Ecto neural progenitor cell (in vitro differentiated cells): ENCODE data around the gene RHOG.
"Not testable (repeated sequence)": the region's sequence is repeated elsewhere in the genome, so short reads cannot be mapped to it uniquely, and the experiment has no call there.

ENCODE experiments used
- DNase-seq: peaks from one replicate; pipeline ENCODE4 v3.0.0-alpha.2; 2018; ENCODE audit warnings: low spot score

The RHOG gene

DNA sequence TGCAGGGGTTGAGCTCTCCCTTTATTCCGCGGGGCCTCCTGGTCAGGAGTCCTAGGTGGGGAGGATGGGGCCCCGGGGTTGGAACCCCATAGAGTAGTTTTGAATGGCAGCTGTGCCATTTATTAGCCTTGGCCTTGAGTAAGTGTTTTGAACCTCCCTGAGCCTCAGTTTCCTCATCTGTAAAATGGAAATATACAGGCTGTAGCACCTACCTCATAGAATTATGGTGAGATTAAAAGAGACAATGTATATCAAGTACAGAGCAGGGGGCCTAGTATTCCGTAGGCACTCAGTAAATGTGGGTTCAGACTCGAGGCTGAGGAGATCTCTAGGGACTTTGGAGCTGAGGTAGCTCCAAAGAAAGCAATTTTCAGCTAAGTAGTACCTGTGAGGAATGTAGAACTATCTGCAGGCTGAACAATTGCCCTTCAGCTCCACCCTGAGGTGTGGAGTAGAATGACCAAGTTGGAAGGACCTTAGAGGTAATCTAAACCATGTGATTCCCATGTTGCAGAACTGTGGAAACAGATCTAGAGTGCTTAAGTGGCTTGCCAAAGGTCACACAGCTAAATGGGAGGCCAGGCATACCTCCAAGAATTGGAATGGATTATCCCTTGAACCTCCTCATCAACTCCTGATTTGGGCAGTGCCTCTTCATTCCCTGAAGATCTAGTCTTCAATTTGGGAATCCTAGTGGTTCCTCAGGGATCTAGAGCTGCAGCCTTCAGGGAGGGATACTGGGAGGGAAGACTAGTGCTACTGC is 31.7 kb downstream of the RHOG start:
- DNase-seq = no peak

DNA sequence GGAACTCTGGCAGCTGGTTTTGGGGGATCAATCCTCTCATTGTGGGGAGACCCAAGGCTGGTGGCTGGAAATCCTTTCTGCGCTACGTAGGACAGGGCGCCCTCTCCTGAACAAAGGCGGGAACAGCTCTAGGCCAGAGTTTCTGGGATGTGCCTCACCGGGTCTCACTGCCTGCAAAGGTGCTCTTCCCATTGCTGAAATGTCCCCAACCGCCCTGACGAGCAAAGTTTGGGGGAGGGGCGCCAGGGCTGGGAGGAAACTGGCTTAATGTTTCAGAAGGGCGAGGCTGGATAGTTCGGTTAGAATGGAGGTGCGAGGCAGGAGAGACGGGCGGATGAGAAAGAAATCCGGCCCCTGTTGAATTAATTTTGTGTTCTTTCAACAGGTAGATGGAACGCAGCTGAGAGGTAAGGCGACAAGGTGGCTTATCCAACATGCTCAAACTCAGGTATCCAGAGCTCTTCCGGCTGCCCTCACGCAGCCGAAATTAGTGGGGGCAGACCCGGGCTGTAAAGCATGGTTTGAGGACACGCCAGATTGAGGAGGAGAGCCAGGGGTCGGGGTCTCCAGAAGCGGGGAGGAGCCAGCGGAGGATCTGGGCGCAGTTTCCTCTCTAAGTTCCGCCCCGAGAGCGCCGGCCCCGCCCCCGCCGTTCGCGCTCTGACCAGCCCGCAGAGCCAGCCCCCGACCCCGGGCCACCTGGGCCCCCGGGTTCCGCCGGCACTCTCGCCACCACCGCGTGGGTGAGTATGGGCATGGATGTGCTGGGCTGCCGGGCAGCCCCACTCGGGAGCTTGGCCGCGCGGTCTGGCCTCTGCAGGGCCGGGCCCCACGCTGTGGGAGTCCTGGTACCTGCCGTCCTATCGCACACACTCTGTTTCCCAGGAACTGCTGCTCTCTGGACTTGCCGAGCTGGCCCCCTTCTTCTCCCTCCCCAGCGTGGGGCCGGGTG is 32.6 kb downstream of the RHOG start, which contains the start of gene PGAP2:
TSS of gene PGAP2 (plus strand) at position 652 of the 952 bp plus-strand sequence. CDS start 2,700 bp downstream, outside the sequence.
- peak; percentile 87 for DNase-seq

GRCh38 chr11:3803726-3804495 is 36.8 kb downstream of the RHOG start:
- no peak for DNase-seq

GRCh38 chr11:3802011-3802790 is 38.6 kb downstream of the RHOG start:
- no peak for DNase-seq

DNA sequence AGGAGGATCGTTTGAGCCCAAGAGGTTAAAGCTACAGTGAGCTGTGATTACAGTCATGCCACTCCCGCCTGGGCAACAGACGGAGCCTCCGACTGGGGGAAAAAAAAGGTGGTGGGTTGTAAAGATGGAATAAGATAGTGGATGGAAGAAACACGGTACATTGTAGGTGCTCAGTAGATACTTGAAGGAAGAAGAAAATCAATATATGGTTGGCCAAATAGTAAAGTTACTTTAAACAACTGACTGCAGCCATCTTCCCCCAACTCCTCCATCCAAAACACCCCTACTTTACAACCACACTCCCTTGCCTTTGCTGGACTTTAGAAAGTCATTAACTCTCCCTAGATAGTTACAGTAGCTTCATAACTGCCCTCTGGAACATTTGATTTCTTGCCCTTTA is 40.9 kb downstream of the RHOG start:
- no peak for DNase-seq

- DNase-seq = no peak
Observed at GRCh38 chr11:3799143-3799542, 41.6 kb downstream of the RHOG start.

DNA sequence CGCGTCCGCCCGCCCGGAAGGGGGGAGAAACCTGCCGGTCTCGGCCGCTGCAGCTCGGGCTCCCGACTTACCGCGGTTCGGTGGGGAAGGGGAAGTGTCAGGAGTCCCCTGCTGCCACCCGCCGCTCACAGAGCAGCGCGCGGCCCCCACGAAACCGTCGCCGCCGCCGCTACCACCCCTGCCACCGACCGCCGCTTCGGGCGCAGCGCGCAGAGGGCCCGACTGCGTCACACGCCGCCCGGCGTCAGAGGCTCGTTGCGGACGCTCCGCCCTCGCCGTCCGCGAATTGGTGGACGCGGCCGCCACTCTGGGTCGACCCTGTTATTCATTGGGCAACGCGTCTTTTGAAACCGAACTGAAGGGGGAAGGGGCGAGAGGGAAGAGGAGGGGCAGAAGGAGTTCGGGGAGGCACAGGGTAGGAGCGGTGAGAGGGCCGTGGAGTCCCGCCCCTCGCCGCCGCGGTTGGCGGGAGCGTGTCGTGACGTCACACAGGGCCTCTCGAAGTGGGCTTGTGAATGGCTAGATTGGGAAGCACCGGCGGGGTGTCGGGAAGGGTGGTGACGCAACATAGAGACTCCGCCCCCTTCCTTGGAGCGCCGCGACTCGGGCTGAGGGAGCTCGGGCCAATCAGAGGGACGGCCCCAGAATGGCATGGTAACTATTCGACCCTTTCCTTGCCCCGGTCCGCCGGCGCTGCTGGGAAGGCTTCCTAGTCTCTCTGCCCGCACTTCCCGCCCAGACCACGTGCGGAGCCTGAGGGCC is 43.2 kb downstream of the RHOG start, which contains the start of gene NUP98:
TSS of gene NUP98 (minus strand) at position 226 of the 762 bp plus-strand sequence. CDS start 15,437 bp downstream, outside the sequence.
- DNase-seq = peak; percentile 100

DNA sequence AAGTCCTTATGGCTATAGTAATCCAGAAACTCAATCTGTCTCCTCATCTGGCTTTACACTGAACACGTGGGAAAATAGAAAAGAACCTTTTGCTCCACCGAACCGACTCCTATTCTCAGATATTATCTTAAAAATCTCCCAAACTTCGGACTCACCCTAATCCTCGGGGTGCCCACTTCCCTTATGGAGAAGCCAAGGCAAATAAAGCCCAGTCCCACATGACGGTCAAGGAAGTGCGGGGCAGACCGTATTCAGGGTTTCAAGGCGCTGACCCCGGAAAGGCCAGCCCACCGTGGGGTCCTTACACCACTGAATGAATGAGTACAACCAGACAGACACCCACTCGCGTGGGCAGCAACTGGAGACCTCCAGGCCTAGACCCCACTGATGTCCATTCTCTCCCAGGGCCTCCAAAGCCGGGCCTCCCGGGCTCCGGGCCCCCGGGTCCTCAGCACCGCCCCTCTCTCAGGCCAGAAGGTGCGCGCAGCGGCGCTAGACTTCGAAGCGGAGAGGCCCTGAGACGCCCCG is 43.9 kb downstream of the RHOG start:
- DNase-seq = no peak

DNA sequence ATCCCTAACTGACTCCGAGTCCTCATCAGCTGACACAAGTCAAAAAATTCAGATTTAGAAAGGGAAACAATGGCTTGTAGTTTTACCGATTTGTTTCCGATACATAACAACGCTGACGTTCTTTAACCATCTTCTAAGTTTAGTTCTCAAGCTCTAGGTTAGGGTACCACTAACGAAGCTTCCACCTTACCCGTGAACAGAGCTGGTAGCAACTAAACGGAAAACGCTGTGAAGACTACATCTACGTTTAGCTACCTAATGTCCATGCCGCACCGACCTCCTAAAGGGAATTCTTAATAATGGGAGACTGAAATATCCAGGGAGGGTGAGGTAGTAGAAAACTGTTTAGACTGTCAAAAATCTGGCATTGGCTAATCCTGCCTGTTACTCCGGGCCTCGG is 44.4 kb downstream of the RHOG start:
- no peak for DNase-seq

- no peak for DNase-seq
Observed at GRCh38 chr11:3796002-3796311, 44.8 kb downstream of the RHOG start.

- DNase-seq = no peak
Observed at GRCh38 chr11:3795131-3796001, 45.4 kb downstream of the RHOG start.

DNA sequence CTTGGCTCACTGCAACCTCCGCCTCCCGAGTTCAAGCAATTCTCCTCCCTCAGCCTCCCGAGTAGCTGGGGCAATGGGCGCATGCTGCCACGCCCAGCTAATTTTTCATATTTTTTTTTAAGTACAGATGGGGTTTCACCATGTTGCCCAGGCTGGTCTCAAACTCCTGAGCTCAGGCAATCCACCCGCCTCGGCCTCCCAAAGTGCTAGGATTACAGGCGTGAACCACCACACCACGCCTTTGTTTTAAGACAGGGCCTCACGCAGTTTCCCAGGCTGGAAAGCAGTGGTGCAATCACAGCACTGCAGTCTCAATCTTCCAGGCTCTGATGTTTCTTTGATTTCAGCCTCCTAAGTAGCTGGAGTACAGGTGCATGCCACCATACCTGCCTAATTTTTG is 46.4 kb downstream of the RHOG start:
- DNase-seq = not testable (repeated sequence)

- no peak for DNase-seq
Observed at GRCh38 chr11:3786781-3787428, 53.9 kb downstream of the RHOG start.

GRCh38 chr11:3783611-3784010 is 57.1 kb downstream of the RHOG start:
- no peak for DNase-seq

DNA sequence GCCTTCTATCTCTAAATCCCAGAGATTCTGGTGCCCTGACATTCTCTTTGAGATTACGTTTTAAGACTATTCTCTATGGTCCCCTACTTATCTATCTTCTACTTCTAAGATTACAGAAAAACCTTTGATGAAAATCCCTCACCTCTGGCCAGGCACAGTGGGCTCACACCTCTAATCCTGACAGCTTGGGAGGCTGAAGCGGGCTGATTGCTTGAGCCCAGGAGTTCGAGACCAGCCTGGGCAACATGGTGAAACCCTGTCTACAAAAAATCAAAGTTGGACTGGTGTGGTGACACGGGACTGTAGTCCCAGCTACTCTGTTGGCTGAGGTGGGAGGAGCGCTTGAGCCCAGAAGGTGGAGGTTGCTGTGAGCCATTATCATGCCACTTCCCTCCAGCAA is 57.8 kb downstream of the RHOG start:
- DNase-seq = no peak

DNA sequence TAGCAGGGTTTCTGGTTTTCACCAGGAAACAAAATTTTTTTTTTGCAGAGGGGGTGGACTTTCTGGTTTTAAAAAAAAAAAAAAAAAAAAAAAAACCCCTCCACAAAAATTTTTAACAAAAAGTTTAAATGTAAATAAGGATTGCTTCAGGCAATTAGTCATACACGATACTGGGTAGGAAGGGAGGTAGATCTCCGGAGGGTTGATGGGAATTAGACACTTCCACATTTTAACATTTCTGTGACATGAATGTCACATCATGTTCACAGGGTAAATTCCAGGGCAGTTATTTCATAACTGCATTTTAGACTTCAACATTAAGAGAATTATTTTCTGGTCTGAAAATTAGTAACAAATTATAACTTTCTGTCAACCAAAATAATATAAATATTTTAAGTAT is 59.3 kb downstream of the RHOG start:
- DNase-seq = no peak
